Thyroid gland (tissue), 4 donors: Measurements from ENCODE around the gene RABL6.

Experiments used
- CTCF ChIP-seq, 6 experiments: fragments of 200-600 bp in 3 of 6; fragments of 450-650 bp in 3 of 6; sonication (generic) in 3 of 6; IDR thresholded peaks; one replicate each; pipeline ENCODE4 v1.5.1; 2016 to 2019; ENCODE audit warnings: antibody characterized with exemption in 6 of 6, mild to moderate bottlenecking in 2 of 6, inconsistent platforms in 1 of 6, moderate library complexity in 1 of 6
- POLR2A ChIP-seq, 2 donors: fragments of 450-650 bp; IDR thresholded peaks; one replicate each; pipeline ENCODE4 v1.6.1; 2017; ENCODE audit warnings: antibody characterized with exemption in 2 of 2, mild to moderate bottlenecking in 2 of 2, moderate library complexity in 1 of 2

GRCh38 chr9:136863623-136864273, 56.0 kb downstream of the RABL6 start:
- TF ChIP-seq CTCF (IDR thresholded peaks at IDR 0.05) (no peak), POLR2A (IDR thresholded peaks at IDR 0.05) (no peak)
